Measurements from ENCODE around the gene NEK10. TPM values are rescaled to one million over a fixed set of nuclear protein-coding genes. Genes with fewer than 3 reads are reported as not detected.

The NEK10 gene
- total RNA-seq, 1 experiment from 2014 or later, result 0.66 TPM

GRCh38 chr3:27376109-27376772, 7.1 kb upstream of the NEK10 start:
- Histone ChIP-seq H3K27me3 (ENCODE audit: insufficient read depth, low read length) (no peaks in the 10 kb centered on the region), H2BK5ac (ENCODE audit: insufficient read length, low read length) (no peak overlapping the region), H3K79me1 (ENCODE audit: insufficient read depth, low read depth, low read length, poor library complexity, severe bottlenecking) (no peaks in the 10 kb centered on the region), H3K23ac (ENCODE audit: insufficient read length, low read depth, low read length) (no peak overlapping the region), H4K91ac (ENCODE audit: insufficient read length, low read depth, low read length) (no peak overlapping the region), H3K9me3 (ENCODE audit: control insufficient read depth, low read depth, low read length) (no peaks in the 10 kb centered on the region), H3K4me2 (ENCODE audit: insufficient read depth, insufficient read length, low read length) (no peak overlapping the region), H3K14ac (ENCODE audit: insufficient read depth, low read length) (no peak overlapping the region), H2BK15ac (ENCODE audit: low read depth, low read length) (no peak overlapping the region), H3T11ph (ENCODE audit: low read length) (no peak overlapping the region), H3K27ac (ENCODE audit: insufficient read length, low read depth, low read length) (no peak overlapping the region), H3K4ac (ENCODE audit: low read depth, low read length) (no peak overlapping the region), H3K56ac (ENCODE audit: insufficient read length, low read depth, low read length) (no peak overlapping the region), H4K5ac (ENCODE audit: insufficient read length, low read depth, low read length) (no peak overlapping the region), H3K9ac (ENCODE audit: extremely low read depth, insufficient read length, low read length) (no peak overlapping the region), H2BK12ac (ENCODE audit: insufficient read length, low read depth, low read length) (no peak overlapping the region), H4K20me1 (ENCODE audit: control insufficient read depth, insufficient read depth, insufficient read length) (no peaks in the 10 kb centered on the region), H3K18ac (ENCODE audit: insufficient read length, low read depth, low read length) (no peak overlapping the region), H3K79me2 (ENCODE audit: insufficient read depth, low read length) (no peaks in the 10 kb centered on the region), H2AFZ (ENCODE audit: low read length) (no peak overlapping the region), H3K23me2 (ENCODE audit: insufficient read length, low read depth, low read length, poor library complexity, severe bottlenecking) (no peaks in the 10 kb centered on the region), H2BK20ac (ENCODE audit: low read depth, low read length, poor library complexity, severe bottlenecking) (no peak overlapping the region), H3K4me1 (ENCODE audit: insufficient read depth, low read length) (no peaks in the 10 kb centered on the region), H4K8ac (replicated peaks; ENCODE audit: insufficient read length, low read depth, low read length) (no peak overlapping the region), H2BK120ac (ENCODE audit: low read depth, low read length, poor library complexity, severe bottlenecking) (no peak overlapping the region), H2AK5ac (ENCODE audit: insufficient read length, low read length) (no peak overlapping the region)
- Mint-ChIP-seq H3K27me3 (ENCODE audit: low read depth) (no peaks in the 10 kb centered on the region), H3K4me3 (no peak overlapping the region), H3K36me3 (ENCODE audit: insufficient read depth in 1 of 3, low read depth in 3 of 3) (peaks cover 1 to 29% (median 17%) of the 10 kb centered on the region in 3 experiments; a peak in 5 of 7 replicates), H3K4me1 (peaks cover 0 to 3% of the 10 kb centered on the region in 2 experiments; a peak in 1 of 4 replicates), H3K9me3 (no peaks in the 10 kb centered on the region), H3K27ac (no peak overlapping the region)
- DNase-seq, result no peak
- no CpG with 5 or more reads among the region's 6 CpGs for WGBS (ENCODE audit: extremely low coverage, insufficient read length, low lambda C conversion rate)
- no peak for TF ChIP-seq CTCF (conservative IDR thresholded peaks at IDR 0.05)

All from H9 (cell line).